Measurements from ENCODE around the gene STAT5B. TPM values are rescaled to one million over a fixed set of nuclear protein-coding genes. Genes with fewer than 3 reads are reported as not detected.

The STAT5B gene
- total RNA-seq, 1 donor: 23.0 TPM

DNA sequence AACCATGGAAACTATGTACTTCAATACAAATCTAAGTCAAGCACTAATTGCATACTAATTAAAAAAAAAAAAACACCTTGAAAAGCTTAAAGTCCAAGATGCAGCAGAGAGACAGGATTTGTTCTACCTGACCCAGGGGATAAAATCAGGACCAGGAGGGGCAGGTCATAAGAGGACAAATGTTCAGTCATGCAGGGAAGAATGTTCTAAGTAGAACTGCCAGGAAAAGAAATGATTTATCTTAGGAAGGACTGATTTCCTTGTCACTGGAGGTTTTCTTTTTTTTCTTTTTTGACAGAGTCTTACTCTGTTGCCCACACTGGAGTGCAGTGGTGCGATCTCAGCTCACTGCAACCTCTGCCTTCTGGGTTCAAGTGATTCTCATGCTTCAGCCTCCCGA is 72.8 kb downstream of the STAT5B start:
- DNase-seq (ENCODE audit: low read depth): no peak
- TF ChIP-seq, protein P1, sequence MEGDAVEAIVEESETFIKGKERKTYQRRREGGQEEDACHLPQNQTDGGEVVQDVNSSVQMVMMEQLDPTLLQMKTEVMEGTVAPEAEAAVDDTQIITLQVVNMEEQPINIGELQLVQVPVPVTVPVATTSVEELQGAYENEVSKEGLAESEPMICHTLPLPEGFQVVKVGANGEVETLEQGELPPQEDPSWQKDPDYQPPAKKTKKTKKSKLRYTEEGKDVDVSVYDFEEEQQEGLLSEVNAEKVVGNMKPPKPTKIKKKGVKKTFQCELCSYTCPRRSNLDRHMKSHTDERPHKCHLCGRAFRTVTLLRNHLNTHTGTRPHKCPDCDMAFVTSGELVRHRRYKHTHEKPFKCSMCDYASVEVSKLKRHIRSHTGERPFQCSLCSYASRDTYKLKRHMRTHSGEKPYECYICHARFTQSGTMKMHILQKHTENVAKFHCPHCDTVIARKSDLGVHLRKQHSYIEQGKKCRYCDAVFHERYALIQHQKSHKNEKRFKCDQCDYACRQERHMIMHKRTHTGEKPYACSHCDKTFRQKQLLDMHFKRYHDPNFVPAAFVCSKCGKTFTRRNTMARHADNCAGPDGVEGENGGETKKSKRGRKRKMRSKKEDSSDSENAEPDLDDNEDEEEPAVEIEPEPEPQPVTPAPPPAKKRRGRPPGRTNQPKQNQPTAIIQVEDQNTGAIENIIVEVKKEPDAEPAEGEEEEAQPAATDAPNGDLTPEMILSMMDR (IDR thresholded peaks at IDR 0.05; ENCODE audit: insufficient read depth, low read length): no peak
- no peak overlapping the region for H3K4me3 ChIP-seq (ENCODE audit: low read depth, low read length)

DNA sequence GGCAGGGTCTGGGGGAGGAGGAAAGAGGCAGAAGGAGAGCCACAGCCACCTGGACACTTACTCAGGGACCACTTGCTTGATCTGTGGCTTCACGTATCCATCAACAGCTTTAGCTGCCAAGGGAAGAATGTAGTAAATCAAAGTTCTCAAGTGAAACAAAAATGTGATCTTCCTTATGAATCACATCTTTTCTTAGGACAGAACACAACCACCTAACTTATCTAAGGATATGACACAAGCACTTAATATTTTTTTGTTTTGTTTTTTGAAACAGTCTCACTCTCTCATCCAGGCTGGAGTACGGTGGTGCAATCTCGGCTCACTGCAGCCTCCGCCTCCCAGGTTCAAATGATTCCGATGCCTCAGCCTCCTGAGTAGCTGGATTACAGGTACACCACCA is 73.5 kb downstream of the STAT5B start:
- TF ChIP-seq, protein P1 (IDR thresholded peaks at IDR 0.05; ENCODE audit: insufficient read depth, low read length): no peak
- no peak for DNase-seq (ENCODE audit: low read depth)

DNA sequence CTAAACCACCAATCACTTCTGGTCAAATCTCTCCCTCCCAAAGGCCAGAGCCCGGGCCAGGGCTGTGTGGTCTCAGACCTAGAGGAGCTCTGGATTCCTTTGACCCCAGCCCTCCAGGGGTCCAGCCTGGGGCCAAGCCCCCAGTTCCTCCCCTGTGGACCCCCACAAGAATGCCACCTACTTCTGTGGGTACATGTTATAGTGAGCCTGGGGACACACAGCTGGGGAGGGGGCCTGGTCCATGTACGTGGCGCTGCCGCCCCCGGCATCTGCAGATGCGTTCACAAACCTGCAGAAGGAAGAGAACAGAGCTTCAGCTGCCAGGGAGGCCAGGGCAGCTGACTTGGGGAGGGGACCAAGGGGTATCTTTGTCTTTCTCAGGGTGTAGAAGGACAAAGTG is 74.0 kb downstream of the STAT5B start:
- TF ChIP-seq, protein P1 (IDR thresholded peaks at IDR 0.05; ENCODE audit: insufficient read depth, low read length): no peak
- no peak for DNase-seq (ENCODE audit: low read depth)
- no peak overlapping the region for H3K4me3 ChIP-seq (ENCODE audit: low read depth, low read length)

More for the DNA sequence above, 73.5 kb downstream of the STAT5B start:
- no peak overlapping the region for H3K4me3 ChIP-seq (ENCODE audit: low read depth, low read length)

DNA sequence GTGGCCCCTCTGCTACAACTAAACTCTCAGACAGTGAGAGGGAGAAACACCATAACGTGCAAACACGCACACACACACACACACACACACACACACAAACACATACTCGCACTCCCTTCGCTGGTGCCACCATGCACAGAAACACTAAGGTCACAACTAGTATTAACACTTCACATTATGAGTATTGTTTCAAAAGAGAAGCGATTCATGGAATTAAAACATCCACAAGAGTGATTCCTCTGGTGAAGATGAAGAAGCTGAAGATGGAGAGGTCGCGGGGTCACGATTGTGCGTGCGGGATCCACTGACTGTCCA is 74.8 kb downstream of the STAT5B start:
- TF ChIP-seq, protein P1 (IDR thresholded peaks at IDR 0.05; ENCODE audit: insufficient read depth, low read length): no peak
- DNase-seq (ENCODE audit: low read depth): no peak
- no peak overlapping the region for H3K4me3 ChIP-seq (ENCODE audit: low read depth, low read length)

DNA sequence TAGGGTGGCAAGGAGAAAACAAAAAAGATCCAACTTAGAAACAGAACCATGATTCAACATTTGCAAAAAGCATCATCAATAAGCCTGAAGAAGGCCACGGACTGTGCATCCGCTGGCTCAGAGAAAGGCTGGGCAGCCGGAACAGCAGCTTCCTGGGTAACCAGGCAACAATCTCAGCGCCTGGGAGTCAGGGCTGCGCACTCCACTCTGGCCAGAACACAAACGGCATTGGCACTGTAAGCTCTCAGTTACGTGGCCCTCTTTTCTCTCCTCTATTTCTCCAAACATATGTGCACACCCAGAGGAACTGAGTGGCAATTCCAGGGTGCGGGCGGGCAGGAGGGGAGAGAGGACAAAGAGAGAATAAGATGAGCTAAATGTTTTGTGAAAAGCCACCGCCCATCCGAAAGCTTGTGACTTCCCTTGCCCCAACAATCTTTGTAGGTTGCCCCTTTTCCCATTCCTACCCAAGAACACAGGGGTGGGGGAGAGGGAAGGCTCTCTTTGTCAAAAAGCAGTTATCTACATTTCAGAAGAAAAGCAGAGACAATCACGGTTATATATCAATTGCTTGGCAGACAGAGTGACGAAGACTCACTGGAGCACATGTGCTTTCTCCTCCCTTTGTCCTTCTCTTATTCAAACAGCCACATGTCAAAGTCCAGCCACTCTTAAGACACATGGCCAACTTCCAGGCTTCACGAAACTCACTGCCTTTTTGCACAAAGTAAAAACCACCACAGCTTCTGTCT is 75.3 kb downstream of the STAT5B start:
- peak; percentile 88 for DNase-seq (ENCODE audit: low read depth)
- no peak overlapping the region for H3K4me3 ChIP-seq (ENCODE audit: low read depth, low read length)
- TF ChIP-seq, protein P1 (IDR thresholded peaks at IDR 0.05; ENCODE audit: insufficient read depth, low read length): no peak

DNA sequence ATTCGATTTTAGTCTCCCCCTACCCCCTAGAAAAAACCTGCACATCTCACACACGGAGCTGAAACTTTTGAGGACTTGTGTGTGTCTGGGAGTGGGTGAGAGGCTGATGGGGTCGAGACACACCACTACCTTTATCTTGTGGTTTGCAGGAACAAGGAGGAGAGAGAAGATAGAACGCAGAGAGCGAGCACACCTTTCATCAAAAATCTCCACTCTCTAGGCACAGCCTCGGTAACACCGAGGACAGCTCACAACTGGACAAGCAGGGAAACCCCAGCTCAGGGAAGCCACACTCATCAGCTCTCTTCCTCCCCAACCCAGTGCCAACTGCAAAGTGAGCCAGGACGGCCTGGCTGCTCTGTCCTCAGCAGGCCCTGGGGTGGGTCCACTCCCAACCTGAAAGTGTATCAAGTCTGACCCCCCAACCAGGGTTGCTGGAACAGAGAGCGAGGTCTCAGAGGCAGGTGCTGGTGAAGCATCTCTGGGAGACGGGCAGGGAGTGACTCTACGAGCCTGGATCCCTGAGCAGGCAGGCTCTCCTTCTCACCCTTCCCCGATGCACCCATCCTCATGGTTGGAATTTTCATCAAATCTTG is 76.7 kb downstream of the STAT5B start:
- no peak overlapping the region for H3K4me3 ChIP-seq (ENCODE audit: low read depth, low read length)
- TF ChIP-seq, protein P1 (IDR thresholded peaks at IDR 0.05; ENCODE audit: insufficient read depth, low read length): no peak
- DNase-seq (ENCODE audit: low read depth): no peak
